Germinal center (tissue), 1 donor: ENCODE results near the gene ERCC4.

ENCODE experiments used
- DNase-seq: peaks from one replicate; pipeline ENCODE4 v3.0.0; 2012; ENCODE audit warnings: mixed read lengths, low spot score

The ERCC4 gene

DNA sequence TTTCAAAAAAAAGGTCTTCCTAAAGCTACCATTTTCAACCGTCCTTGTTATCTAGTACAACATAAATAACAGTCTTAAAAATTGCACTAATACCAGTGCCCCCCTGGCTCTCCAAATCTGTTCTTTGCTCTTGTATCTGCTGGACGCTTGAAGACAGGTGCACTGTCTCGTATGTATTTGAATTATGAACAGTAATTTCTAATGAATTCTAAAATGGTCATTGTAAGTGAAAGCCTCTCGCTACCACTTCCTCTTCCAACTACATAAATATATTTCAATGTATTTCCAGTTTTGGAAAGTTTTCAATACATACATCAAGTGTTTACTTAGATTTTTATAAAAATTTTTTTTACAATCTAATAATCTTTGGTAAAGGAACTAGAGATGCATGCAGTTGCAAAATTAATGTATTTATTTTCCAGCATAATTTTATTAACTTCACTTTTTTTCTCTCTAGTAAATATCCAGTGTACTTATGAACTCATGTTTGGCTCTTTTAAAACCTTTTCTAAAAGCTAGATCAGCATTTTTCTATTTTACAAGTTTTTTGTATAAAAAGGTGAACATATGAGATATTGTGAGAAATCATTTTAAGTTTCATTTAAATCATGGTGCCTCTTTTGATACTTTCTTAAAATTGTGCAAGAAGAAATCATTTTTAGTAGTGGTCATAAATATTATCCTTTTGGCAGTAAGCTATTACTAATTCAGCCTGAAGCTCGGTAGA, 31.0 kb downstream of the ERCC4 start:
- DNase-seq: no peak

DNA sequence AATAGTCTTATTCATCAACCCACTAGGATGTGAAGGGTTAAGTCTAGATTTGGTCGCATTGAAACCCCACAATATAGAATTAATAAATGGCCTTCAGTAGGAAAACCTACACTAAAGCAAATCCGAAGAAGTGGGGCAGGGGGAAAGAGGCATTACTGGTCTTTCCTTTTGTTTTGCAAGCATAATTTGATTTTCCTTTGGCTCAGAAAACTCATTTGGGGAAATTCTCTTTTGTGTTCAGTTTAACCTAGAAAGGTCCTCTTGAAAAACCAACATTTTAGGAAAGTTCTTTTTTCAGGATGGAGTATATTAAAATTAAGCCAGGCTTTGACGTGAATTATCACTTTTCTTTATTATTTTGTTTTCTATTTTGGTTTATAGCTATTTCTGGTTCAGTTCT, 31.7 kb downstream of the ERCC4 start:
- DNase-seq: no peak

DNA sequence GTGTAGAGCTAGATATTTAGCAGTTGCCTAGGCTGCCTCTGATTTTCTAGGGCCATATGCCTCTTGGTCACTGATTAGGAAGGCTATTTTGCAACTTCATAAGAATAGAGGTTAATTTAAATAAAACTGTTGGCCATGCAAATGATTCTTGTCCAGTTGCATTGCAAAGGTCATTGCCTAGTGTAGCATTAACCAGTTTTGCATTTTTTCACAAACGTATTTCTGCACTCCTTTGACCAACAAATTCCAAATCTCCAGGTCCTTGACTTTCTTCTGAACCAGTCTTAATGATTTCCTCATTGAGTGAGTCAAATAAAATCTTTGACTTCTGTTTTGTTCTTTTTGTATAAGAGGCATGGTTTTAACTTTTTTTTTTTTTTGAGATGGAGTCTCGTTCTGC, 33.5 kb downstream of the ERCC4 start:
- no peak for DNase-seq

DNA sequence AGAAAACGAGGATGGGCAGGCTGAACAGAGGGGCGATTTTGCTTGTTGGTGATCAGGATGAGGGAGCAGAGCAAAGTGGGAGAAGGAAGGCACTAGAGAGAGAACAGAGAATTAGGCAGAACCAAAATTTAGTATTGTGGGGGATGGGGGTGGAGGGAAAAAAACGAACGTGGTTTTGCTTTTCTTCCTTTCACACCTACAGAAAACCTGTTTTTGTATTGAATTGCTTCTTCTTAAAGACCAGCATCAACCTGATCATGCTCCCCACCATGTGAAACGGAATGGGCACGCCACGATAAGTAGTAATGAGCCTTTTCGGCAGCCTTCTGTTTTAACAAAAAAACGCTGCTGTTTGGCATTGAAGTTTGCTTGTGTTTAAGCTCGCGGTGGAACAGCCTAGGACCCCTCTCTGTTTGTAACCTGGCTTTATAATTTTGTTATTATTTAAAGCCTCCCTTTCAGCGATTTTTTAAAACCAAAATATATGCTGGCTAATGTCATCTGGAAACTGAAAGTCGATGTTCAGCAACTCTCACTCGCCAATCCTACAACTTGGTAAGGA, 36.8 kb downstream of the ERCC4 start:
- no peak for DNase-seq

GRCh38 chr16:13957197-13958078, 37.5 kb downstream of the ERCC4 start:
- DNase-seq: no peak

- DNase-seq: no peak
Observed at GRCh38 chr16:13958474-13958873, 38.5 kb downstream of the ERCC4 start.

GRCh38 chr16:13959626-13960025, 39.7 kb downstream of the ERCC4 start:
- no peak for DNase-seq

- no peak for DNase-seq
Observed at GRCh38 chr16:13961099-13961811, 41.3 kb downstream of the ERCC4 start.

- DNase-seq: no peak
Observed at GRCh38 chr16:13962232-13962631, 42.3 kb downstream of the ERCC4 start.

DNA sequence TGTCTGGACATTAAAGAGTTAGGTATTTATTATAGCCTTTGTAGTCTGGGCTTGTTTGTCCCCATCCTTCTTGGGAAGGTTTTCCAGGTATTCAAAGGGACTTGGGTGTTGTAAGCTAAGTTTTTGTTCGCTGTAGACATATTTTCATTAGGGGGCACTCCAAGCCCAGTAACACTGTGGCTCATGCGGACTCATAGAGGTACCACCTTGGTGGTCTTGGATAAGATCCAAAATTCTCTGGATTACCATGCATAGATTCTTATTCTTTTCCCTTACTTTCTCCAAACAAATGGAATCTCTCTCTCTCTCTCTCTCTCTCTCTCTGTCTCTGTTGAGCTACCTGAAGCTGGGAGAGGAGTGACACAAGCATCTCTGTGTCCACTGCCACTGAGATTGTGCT, 48.9 kb downstream of the ERCC4 start:
- no peak for DNase-seq

GRCh38 chr16:13969711-13970110, 49.8 kb downstream of the ERCC4 start:
- no peak for DNase-seq

- no peak for DNase-seq
Observed at GRCh38 chr16:13970708-13971422, 50.9 kb downstream of the ERCC4 start.

DNA sequence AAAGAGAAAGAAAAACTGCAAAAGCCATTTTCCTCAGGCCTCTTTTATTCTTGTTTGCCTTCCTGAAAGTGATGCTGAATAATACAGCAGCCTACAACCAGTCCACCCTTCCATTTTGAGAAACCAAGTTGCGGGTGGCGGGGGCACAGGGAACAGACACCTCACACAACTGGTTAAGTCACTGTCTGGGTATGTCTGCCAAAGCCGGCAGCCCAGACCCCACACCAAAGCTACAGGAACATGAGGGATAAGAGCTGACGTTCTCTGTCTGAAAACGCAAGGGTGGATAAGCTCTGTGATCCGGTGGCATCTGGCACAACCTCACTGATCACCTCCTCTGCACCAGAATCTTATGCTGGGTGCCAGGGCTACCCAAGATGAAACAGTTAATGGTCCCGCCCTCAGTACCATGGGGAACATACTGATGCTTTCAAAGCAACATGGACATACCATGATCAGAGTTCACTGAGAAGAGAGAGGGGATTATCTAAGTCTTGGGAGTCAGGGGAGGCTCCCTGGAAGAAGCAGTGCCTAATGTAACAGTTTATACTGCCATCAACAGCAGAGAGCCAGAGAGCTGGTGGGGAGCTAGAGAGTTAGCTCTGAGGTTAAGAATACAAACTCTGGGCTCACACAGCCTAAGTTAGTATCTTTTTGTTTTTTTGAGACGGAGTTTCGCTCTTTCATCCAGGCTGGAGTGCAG, 53.5 kb downstream of the ERCC4 start:
- no peak for DNase-seq

- DNase-seq: no peak
Observed at GRCh38 chr16:13977177-13977576, 57.2 kb downstream of the ERCC4 start.

DNA sequence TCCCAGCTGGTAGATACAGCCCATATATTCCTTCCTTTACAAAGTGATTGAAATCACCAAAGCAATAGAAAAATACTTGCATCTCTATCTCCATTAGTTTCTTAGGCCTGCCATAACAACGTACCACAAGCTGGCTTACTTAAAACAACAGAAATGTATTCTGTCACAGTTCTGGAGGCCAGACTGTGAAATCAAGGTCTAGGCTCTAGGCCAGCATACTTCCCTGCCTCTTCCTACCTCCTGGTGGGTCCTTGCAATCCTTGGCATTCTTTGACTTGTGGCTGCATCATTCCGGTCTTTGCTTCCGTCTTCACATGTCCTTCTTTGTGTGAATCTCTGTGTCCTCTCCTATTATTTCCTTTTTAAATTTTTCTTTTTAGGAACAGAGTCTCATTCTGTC, 62.5 kb downstream of the ERCC4 start:
- no peak for DNase-seq

DNA sequence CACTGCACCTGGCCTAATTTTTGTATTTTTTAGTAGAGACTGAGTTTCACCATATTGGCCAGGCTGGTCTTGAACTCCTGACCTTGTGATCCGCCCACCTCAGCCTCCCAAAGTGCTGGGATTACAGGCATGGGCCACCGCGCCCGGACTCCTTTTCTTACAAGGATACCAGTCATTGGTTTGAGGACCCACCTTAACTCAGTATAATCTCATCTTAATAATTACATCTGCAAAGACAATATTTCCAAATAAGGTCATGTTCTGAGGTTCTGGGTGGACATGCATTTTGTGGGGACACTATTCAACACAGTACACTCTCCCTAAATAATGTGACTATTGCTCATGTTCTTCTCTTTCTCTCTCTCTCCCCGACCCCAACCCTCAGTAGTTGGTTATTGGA, 63.7 kb downstream of the ERCC4 start:
- no peak for DNase-seq

- DNase-seq: no peak
Observed at GRCh38 chr16:13984794-13985193, 64.8 kb downstream of the ERCC4 start.

- DNase-seq: no peak
Observed at GRCh38 chr16:13988038-13988437, 68.1 kb downstream of the ERCC4 start.

DNA sequence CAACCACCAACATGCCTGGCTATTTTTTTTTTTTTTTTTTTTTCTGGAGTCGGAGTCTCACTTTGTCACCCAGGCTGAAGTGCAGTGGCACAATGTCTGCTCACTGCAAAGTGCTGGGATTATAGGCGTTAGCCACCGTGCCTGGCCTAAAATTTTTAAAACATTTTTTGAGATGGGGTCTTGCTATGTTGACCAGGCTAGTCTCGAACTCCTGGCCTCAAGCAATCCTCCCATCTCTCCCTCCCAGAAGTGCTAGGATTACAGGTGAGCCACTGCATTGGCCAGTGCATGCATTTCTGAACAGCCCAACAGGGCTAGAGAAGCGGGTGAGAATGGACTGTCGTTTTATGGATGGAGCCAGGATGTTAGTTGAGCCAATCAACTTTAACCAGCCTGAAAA, 72.4 kb downstream of the ERCC4 start:
- DNase-seq: no peak

GRCh38 chr16:13992976-13993375, 73.0 kb downstream of the ERCC4 start:
- DNase-seq: no peak
